Limb (tissue), 2 donors: ENCODE measurements around the gene FBLL1.
"Not testable (repeated sequence)": the region's sequence is repeated elsewhere in the genome, so short reads cannot be mapped to it uniquely, and the experiment has no call there.

Experiments used
- DNase-seq, 2 donors: peaks; one replicate each; pipeline ENCODE4 v3.0.0-alpha.2; 2016; ENCODE audit errors: extremely low spot score in 2 of 2

Gene FBLL1

DNA sequence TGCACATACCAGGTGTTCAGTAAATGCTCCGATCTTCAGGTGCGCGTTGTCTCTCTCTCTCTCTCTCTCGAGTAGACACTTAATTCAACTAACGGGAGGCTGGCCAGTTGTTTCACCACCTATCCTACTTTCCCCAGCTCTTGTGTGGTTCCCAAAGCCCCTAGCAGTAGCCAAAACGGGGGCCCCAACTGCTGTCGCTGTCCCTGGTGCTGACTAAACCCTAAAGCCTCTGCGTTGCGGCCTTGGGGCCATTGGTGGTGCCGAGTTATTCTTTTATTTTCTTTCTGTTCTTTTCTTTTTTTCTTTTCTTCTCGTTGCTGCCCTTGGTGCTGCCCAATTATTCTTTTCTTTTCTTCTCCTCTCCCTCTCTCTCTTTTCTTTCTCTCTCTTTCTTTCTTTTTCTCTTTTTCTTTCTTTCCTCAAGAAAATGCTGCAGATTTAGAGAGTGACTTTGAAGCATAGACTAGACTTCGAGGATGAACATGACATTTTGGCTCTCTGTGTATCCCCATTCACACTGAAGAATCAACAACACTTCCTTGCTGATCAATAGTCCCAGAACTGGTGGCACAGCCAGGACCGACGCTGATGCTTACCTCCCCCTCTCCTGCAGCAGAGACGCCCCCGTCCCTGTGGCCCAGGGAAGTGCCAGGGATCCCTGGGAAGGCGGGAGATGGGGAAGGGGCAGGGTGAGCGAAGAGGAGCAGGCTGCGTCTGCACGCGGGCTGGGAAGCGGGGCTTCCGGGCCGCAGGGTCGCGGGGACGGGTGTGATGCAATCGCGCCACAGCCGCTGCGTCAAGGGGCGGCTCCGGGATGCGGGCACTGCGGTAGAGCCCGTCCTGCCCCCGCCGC, at the start of gene FBLL1:
TSS of gene FBLL1 (plus strand) at position 785 of the 853 bp plus-strand sequence. CDS start 200 bp downstream, outside the sequence.
- DNase-seq, result peak; percentile 20 to 76

DNA sequence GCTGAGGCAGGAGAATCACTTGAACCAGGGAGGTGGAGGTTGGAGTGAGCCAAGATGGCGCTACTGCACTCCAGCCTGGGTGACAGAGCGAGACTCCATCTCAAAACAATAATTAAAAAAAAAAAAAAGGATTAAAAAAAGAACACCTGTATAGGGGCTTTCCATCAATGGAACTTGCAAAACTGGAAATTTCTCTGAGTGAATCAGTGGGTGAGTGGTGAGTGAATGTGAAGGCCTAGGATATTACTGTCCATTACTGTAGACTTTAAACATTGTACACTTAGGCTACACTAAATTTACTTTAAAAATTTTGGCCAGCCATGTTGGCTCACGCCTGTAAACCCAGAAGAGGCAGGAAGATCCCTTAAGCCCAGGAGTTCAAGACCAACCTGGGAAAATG, 48.5 kb upstream of the FBLL1 start:
- no peak for DNase-seq

DNA sequence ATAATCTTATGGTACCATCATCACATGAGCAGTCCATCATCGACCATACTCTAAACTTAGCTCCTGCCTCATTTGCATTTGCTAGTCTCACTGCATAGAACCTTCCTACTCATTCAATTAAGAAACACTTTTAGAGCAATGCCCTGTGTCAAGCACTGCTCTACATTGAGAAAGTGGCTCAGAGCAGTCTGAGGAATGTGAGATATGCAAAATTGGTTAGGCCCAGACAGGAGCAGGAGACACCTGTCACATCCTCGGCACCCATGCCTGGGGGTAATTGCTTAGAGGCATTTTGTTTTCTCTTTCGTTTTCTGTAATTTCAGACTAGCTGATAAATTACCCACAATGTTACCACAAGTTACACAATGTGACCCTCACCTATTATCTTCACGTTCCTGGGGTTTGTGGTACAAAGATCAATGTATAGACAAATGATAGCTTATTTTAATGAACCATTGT, 47.7 kb upstream of the FBLL1 start:
- no peak for DNase-seq

DNA sequence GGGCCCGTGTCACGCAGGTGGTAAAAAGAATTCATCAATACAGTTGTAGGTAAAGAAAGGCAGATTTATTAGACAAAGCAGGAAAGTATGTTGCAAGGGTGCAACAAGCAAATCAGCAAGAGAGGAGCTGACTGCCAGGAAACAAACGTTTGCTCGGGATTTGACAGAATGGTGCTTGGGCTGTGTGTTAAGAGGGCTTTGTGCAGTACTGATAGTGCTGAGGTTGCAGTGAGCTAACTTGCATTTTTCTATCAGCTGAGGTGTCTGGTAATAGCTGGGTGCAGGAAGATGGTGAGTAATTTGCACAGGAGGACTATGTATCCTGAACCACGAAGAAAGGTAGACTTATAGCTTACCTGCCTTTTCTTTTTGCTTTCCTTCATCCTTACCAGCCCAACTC, 46.7 kb upstream of the FBLL1 start:
- no peak for DNase-seq

DNA sequence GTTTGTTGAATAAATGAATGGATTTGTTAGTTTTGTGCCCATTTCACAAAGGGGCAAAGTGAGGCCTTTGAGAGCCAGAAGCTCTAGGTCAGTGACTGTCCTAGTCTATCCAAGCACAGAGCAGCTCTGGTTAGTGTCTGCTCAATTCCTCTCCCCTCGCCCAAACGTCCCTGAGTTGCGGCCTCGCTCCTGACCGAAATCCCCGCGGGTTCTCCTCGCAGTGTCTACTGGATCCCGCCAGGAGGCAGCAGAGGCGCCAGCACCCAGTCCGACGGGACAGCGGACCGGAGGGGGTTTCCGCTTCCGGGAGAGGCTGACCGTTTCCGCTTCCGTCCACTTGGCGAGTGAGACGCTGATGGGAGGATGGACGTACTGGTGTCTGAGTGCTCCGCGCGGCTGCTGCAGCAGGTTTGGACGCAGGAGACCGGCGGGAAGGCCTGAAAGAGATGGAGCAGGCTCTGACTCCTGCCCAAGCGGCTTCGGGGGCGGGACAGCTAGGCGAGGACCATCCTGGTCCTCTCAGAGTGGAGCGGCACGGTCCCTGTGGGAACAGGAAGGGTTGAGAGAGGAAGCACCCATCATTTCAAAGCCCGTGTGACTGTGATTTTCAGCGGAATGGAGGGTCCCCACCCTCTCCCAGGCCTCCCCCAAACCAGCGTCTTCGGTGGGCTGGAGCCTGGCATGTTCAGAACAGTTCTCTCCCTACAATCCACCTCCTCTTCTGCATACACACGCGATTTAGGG, 42.8 kb upstream of the FBLL1 start, which contains the start of gene RARS1:
TSS of gene RARS1 (plus strand) at position 336 of the 744 bp plus-strand sequence. CDS start at position 364, 28 bp downstream.
- DNase-seq, result peak; percentile 94 to 96

DNA sequence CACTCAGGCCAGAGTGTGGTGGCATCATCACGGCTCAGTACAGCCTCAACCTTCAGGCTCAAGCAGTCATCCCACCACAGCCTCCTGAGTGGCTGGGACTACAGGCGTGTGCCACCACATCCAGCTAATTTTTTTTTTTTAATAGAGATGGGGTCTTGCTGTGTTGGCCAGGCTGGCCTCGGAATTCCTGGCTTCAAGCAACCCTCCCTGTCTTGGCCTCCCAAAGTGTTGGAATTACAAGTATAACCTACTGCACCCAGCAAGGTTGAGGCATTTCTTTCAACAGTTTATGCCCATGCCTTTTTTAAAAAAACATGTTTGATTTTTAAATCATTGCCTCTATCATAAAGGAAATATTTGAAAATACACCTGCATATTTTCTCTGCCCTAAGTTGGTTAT, 40.0 kb upstream of the FBLL1 start:
- no peak for DNase-seq

DNA sequence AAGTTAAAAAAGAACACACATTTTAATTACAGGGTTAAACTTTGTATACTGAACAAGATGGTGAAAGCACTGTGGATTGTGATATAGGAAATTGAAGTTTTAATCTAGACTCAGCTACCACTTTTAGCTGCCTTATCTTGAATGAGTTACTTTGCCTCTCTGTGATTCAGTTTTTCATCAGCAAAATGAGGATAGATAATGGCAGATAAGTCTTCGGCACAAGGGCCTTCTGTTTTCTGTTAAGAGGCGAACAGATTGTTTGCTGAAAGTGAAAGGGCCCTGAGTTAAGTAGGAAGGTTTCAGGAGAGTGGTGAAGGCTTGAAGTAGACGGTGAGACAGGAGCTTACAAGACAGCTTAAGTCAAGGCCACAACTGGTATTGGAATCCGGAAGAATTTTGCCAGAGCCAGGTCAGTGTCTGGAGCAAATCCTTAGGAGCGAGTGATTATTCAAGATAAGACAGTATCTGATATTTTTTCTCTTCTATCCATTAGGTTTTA, 35.0 kb upstream of the FBLL1 start:
- DNase-seq, result no peak

DNA sequence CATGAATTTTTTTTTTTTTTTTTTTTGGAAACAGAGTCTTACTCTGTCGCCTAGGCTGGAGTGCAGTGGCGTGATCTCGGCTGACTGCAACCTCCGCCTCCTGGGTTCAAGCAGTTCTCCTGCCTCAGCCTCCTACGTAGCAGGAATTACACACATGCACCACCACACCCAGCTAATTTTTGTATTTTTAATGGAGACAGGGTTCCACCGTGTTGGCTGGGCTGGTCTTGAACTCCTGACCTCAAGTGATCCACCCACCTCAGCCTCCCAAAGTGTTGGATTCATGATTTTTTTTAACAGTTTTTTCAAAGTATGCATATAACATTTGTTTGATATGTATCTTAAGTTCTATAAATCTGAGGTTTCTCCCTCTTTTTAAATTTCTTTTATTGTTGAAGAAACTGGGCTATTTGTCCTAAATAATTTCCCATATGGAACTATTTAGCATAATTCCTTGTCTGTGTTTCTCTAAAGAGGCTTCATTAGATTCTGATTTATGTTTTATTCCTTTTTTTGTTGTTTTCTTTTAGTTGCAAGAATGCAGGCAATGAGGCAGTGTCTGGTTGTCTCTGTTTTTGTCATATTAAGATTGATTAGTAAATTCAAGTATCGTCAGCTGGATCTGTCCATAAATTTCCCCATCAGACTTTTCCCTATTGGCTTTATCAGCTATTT, 26.4 kb upstream of the FBLL1 start:
- DNase-seq, result no peak

DNA sequence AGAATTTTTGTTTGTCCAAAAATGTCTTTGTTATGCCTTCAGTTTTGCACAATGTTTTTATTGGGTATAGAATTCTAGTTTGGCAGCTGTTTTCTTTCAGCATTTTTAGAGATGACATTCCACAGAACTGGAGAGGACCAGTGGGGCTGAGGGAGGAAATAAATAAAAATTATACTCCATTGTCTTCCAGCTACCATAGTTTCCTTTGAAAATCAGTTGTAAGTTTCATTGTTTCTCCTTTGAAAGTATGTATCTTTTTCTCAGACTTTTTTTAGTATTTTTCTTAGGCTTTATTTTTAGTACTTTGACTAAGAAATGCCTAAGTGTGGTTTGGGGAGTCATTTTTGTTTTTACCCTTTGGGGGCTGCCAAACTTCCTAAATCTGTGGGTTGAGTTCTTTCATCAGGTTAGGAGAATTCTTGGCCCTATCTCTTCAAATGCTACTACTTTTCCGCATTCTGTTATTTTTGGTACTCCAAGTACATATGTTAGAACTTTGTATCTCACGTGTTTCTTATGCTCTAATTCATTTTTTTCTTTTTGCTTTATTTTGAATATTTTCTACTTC, 15.2 kb upstream of the FBLL1 start:
- DNase-seq, result no peak

DNA sequence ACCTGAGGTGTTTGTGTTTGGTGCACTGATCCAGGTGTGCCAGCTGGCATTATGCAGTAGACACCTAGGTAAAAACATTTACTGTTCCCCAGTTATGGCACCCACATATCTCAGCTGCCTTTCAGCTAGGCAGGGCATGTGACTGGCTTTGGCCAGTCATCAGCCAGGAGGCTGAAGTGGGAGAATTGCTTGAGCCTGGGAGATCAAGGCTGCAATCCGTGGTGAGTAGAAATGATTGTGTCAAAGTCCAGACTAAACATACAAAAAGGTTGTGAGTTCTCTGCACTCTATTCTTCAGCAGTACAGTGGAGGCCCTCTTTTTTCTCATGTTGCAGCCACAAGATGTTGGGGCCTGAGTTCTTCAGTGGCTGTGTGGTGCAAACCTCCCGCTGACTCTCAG, 3.2 kb upstream of the FBLL1 start:
- DNase-seq, result no peak

DNA sequence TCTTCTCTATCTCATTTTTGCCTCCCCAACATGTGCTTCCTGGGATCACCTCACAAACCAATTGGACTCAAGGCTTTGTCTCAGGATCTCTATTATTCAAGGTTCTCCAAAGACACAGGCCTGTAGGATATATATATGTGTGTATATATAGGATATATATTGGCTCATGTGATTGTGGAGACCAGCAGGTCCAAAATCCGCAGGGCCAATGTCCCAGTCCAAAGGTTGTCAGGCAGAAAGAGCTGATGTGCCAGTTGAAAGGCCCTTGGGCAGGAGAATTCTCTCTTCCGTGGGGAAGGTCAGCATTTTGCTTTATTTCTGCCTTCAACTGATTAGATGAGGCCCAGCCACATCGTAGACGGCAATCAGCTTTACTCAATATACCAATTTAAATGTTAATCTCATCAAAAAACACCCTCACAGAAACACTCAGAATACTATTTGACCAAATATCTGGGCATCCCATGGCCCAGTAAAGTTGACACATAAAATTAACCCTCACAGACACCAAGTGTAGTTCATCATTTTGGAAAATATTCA, 1.3 kb upstream of the FBLL1 start:
- no peak for DNase-seq

DNA sequence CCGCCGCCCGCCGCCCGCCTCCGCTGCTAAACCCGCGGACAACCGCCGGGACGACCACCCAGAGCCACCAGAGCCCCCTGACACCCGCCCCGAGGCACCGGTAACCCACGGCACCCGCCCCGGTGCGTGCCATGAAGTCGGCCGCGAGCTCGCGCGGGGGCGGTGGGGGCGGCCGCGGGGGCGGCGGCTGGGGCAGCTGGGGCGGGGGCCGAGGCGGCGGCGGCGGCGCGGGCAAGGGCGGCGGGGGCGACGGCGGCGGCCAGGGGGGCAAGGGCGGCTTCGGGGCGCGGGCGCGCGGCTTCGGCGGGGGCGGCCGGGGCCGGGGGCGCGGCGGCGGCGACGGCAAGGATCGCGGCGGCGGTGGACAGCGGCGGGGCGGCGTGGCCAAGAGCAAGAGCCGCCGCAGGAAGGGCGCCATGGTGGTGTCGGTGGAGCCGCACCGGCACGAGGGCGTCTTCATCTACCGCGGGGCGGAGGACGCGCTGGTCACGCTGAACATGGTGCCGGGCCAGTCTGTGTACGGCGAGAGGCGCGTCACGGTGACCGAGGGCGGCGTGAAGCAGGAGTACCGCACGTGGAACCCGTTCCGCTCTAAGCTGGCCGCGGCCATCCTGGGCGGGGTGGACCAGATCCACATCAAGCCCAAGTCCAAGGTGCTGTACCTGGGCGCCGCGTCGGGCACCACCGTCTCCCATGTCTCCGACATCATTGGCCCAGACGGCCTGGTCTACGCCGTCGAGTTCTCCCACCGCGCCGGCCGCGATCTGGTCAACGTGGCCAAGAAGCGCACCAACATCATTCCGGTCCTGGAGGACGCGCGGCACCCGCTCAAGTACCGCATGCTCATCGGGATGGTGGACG, 499 bp downstream of the FBLL1 start:
- DNase-seq, result peak in 1 of 2 donors; percentile 48

DNA sequence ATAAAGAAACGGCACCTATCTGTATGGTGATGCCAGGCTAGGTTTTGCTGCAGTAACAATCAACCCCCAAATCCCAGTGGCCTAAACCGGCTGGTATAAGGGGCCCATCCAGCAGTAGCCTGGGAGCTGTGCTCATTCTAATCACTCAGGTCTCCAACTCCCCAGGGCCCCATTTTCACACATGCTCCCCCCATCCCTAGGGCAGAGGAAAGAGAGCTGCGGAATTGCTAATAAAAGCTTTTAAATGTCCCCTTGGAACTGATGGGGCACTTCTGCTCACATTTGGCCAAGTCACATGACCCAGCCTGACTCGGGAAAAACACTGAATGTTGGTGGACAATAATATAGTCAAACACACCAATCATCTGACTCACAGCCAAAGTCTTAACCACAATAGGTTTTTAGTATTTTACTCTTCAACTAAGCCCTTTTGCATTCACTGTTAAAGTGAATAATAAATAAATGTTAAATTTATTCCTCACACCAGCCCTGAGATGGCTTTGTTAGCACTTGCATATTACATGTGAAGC, 1.6 kb downstream of the FBLL1 start:
- DNase-seq, result no peak

DNA sequence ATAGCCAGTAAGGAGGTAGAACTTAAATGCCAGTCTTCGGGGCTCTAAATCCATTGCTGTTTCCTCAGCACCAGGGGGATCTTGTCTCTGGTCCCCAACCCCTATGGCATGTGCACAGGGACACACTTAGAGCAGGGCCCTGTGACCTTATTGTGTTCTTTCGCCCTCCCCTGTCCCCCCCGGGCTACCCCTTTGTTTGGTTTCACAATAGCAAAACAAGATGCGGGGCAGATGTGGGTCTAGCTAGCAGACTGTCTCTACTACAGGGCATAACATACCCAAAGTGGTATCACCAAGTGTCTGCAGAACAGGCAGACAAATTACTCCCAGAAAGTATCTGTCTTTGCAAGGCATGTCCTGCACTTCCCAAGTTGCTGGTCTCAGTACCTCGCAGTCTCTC, 2.1 kb downstream of the FBLL1 start:
- DNase-seq, result no peak

DNA sequence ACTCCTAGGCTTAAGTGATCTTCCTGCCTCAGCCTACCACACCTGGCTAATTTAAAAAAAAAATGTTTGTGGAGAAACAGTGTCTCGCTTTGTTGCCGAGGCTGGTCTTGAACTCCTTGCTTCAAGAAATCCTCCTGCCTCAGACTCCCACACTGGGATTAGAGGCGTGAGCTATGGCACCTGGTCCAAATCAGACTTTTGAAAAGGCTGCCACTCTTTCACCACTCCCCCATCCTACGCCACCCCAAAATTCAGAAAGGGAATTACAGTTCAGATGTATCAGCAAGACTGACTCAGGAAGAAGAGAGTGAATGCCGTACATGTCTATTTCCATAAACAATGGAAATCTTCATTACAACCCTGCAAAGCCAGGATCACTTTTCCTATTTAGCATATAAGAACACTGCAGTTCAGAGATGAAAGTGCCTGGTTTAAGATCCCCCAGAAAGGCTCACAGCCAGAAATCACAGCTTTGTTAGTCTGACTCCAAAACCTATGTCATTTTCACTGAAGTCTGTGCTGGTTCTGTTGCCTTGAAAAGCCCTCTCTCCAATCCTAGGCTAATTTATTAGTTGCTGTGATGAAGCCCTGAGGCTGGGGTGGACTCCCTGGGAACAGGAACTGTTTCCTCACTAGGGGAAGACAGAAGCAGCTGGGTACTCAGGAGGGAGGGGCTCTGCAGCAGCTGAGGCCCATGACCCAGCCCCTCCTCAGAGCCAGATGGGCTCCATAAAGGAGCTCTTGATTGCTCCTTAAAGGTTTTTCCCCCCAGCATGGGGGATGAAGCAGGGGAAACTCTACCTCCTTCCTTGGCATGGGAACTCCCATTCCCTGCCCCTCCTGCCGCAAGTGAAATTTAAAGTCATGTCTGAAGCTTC, 3.1 kb downstream of the FBLL1 start:
- DNase-seq, result peak in 1 of 2 donors; percentile 43

DNA sequence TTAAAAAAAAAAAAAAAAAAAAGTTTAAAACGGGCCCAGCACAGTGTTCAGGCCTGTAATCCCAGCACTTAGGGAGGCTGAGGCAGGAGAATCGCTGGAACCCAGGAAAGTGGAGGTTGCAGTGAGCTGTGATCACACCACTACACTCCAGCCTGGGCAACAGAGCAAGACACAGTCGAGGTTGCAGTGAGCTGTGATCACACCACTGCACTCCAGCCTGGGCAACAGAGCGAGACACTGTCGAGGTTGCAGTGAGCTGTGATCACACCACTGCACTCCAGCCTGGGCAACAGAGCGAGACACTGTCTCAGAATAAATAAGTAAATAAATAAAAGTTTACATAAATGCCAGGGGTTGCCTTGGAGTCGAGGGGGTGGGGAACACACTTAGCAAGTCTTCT, 5.2 kb downstream of the FBLL1 start:
- not testable (repeated sequence) for DNase-seq

DNA sequence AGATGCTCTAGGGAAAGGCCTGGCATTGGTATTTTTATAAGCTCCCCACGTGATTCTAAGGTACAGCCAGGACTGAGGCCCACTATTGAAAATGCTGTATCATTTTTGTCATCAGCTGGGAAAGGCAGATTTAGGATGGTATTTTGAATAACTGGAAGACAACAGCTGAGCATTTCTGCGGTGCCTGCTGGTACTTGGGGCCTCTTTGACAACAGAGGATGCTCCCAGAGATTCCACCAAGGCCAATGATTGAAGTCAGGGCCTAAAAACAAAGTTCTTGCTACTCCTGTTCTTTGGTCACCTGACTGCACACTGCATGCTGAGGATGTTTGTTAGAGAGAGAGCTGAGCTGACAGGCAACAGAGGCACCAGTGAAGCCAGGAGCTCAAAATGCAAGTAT, 8.1 kb downstream of the FBLL1 start:
- no peak for DNase-seq

DNA sequence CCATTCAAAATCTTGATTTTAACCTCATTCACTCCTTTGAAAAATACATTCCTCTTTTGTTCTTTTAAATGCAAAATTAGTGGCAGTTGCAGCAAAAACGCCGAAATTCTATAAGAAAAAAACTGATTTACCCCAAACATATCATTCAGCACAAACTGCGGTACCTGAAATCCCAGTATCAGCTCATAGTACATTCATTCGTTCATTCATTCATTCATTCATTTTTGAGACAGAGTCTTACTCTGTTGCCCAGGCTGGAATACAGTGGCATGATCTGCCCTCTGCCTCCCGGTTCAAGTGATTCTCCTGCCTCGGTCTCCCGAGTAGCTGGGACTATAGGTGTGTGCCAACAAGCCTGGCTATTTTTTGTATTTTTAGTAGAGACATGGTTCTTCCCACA, 20.4 kb downstream of the FBLL1 start:
- no peak for DNase-seq

DNA sequence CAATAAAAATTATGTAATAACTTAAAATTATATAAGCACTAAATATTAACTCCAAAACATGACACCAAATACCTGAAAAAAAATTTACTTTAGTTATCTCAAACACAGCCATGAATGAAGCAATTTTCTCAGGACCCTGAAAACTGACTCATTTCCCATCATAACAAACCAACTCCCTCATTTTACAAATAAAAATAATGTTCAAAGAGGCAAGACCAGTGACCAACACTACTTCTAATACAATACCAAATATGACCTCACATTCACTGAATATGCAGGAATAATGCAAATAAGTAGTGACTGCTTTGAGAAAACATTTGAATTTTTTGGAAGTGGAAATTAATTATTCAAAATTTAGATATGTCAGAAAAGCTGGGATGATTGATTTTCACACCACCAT, 21.6 kb downstream of the FBLL1 start:
- DNase-seq, result no peak
